Dermis blood vessel endothelial cell (primary cell): ENCODE data around the gene FLT1. TPM values are rescaled to one million over a fixed set of nuclear protein-coding genes. Genes with fewer than 3 reads are reported as not detected.

Experiments used
- DNase-seq: peaks from one replicate; pipeline ENCODE4 v3.0.0; 2010
- total RNA-seq: library from RNA; depleted of rRNA; stranded (reverse); fragments of >200 nt; gene quantifications from 2 replicates; pipeline ENCODE4 v1.2.3, GENCODE V29; 2014

The FLT1 gene
- total RNA-seq, 1 donor from 2014 or later, result 82.9 TPM

GRCh38 chr13:28316129-28316528, 178.8 kb downstream of the FLT1 start:
- DNase-seq, result no peak

- no peak for DNase-seq
These were observed 180.0 kb downstream of the FLT1 start for GRCh38 chr13:28314879-28315278.

- peak; percentile 83 for DNase-seq
These were observed 181.3 kb downstream of the FLT1 start for GRCh38 chr13:28313579-28313978.

DNA sequence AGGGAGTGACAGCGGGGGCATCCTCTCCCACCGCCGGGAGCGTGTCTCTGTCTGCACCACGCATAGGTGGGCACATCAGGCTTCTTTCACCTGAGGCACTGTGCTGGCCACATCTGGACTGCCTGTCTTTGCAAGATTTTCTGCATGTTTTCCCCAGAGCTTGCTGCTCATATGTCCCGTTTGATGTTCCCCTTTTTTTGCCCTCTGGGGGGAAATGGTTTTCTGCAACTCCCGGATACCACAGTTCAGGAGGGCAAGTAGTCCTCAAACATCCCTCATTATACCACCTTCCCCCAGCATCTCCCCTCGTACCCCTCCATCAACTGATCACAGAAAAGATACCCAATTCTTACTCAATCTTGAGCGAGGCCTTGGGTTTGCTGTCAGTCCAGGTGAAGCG, 188.6 kb downstream of the FLT1 start:
- DNase-seq, result no peak

DNA sequence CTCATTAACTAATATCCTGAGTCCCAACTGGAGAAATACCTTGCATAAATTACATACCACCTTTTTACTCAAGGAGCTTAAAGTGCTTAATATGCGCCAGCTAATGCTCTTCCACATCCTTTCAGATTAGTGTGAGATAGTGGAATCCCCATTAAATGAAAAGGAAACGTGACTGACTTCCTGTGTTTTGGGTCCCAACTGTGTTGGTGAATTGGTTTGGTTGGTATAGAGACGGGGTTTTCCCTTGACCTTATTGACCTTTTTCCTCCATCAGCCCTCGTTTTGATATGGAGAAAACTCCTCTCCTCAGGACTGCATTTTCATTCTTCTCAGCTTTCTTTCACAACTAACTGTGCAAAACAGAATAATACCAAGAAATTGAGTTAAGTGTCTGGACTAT, 193.1 kb downstream of the FLT1 start:
- no peak for DNase-seq

DNA sequence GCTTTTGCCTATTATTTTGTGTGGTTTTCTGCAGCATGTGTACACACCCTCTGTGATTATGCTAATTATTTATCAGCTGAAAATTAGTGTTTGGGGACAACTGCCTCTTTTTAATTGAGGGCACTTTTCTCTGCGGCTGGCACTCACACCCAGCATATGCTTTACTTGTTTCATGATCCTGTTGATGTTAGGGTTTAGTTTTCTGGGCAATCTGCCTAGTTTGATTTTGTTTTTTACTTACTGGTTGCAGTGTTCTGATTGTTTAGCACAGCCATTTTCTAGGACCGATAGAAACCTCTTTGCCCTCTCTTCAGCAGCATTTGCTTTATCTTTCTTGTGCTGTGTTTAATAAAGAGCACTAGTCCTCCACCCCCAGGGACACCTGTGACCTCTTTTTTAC, 195.0 kb downstream of the FLT1 start:
- no peak for DNase-seq

DNA sequence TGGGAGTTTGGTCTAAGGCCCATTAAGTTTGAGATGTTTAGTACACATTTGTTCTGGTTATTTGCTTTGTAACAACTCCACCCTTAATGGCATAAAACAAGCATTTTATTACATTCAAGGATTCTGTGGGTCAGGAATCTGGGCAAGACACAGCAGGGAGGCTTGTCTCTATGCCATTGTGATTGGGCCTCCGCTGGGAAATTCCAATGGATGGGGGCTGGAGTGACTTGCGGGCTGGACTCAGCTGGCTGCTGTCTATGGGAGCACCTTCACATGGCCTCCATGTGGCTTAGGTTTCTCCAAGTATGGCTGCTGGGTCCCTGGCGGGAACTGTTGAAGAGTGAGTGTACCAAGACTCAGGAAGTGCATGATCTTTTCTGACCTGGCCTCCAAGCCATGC, 197.6 kb downstream of the FLT1 start:
- DNase-seq, result no peak

- DNase-seq, result no peak
These were observed 208.7 kb downstream of the FLT1 start for GRCh38 chr13:28286263-28286662.

DNA sequence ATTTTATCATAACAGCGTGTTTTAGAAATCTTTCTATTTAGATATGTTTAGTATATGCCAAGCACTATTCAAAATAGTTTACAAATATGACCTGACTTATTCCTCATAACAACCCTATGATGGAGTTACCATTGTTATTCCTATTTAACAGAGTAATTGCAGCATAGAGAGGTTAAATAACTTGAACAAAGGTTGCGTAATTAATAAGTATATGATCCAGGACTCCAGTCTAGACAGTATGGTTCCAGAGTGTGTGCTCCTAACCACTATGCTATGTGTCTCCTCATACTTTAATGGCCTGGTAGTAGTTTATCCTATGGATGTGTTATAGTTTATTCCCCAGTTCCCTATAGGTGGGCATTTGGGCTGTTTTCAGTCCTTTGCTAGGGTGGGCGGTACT, 211.3 kb downstream of the FLT1 start:
- DNase-seq, result no peak

DNA sequence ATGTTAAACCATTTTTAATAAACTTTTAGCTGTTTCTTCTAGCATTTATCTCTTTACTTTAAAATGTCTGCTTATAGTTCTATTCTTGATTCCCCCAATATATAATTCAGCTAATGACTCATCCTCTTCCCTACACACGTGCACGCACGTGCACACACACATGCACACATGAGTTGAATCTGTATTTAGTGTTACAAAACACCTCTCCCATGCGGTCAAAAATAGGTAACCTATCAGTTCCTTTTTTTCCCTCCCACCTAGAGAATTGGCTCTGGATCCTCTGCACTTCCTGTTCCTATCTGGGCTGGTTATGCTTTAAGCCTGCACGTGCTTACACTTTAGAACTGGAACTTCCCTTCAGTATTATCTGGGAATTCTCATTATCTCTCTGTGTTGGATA, 212.5 kb downstream of the FLT1 start:
- DNase-seq, result no peak

- no peak for DNase-seq
These were observed 221.0 kb downstream of the FLT1 start for GRCh38 chr13:28273919-28274318.

- DNase-seq, result no peak
These were observed 223.7 kb downstream of the FLT1 start for GRCh38 chr13:28271056-28271840.

- DNase-seq, result no peak
These were observed 226.1 kb downstream of the FLT1 start for GRCh38 chr13:28268800-28269223.

GRCh38 chr13:28267497-28267896, 227.4 kb downstream of the FLT1 start:
- no peak for DNase-seq

GRCh38 chr13:28258417-28258816, 236.5 kb downstream of the FLT1 start:
- peak; percentile 67 for DNase-seq

- DNase-seq, result no peak
These were observed 237.6 kb downstream of the FLT1 start for GRCh38 chr13:28257305-28257704.

DNA sequence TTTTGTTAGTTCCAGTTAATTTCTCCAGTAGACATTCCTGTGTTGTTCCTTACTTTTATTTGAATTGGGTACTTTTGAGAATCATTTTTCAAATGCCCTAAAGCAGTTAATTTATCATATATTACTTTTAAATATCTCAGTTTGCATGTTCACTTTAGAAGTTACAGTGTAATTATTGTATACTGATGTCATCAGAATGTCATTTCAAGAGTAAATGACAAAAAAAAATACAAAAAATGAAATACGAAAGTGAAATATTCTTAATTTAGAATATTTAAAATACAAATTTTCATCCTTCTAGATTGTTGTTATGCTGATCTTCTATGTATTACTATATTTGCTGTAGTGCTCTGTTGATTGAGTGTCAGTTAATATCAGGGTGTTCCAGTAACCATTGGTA, 242.4 kb downstream of the FLT1 start:
- no peak for DNase-seq

DNA sequence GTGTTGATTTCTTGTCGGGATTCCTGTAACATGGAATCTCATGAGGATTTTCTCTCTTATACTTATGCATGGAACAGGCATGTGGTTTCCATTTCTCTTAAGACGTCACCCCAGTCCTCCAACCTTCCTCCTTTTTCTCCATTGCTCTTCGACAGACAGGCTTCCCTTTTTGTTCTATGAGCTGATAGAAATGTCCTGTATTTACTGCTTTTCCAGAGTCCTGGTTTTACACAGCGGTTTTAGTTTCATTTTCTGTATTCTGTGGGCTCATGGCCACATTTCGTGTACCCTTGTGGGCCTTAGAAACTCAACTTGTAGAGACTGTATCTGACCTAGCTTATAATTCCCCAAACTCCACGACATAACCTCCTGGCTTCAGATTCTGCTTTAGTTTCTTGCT, 243.5 kb downstream of the FLT1 start:
- DNase-seq, result no peak

DNA sequence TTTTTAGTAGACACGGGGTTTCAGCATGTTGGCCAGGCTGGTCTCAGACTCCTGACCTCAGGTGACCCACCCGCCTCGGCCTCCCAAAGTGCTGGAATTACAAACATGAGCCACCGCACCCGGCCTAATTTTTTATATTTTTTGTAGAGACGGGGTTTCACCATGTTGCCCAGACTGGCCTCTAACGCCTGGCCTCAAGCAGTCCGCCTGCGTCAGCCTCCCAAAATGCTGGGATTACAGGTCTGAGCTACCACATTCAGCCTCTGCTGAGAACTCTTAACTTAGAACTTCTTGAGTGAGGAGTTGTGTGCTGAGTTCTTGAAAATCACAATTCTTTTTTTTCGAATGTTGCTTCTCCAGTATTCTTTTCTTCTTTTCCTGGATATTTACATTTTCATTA, 244.4 kb downstream of the FLT1 start:
- no peak for DNase-seq

Other genes with a start within 250 kb of the FLT1 start
- 99.5 and 121 TPM in 2 replicates for gene POMP, start 164.0 kb upstream of the FLT1 start, total RNA-seq
- 3.6 and 4.6 TPM in 2 replicates for gene SLC46A3, start 223.8 kb upstream of the FLT1 start, total RNA-seq